Measurements from ENCODE around the gene ANGPT4.

DNA sequence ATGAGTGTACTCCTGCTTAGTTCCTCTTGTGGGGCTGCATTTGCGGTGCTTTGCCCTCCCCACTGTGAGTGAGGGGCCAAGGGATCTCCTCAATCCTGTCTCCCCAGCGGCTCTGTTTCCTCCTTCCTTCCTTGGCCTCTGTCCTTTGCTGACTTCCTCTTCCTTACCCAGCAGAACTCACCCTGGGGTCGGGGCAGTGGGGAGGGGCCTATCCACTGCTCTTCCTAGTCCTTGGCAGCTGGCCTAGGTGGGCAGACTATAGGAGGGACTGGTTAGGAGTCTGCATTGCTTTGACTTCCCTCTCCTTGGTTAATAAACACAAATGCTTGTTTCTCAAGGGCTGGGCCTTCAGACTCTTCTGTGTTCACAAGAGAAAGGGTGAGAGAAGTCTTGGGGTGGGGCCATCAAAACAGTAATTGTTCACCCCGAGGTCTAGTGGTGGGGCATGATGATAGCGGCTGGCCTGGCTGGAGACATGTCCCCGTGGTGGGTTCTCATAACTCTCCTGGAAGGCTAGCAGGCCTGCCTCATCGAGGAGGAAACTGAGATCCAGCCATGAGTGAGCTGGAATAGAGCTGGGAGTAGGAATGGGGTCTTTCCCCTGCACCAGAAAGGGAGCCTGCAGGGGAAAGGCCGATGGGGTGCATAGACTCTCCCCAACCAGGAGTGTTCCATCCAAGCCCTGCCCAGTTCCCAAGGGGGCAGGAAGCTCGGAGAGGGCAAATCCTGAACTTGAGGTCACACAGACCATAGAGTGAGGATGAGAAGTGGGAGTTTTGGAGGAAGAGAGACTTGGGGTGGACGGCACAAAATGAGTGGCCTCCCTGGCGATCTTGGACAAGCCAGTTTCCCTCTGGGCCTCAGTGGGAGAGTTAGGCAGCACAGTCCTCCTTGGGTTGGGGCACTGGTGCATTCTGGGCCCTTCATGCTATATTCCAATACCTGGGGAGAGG lies 69.9 kb downstream of the ANGPT4 start:
- no peak for TF ChIP-seq CTCF (IDR thresholded peaks at IDR 0.05)
- TF ChIP-seq EP300 (IDR thresholded peaks at IDR 0.05), result no peak

Measured in tibial nerve (tissue), 4 donors.